GM19397 (cell line): ENCODE measurements around the gene CYTH2.

Source experiments
- ATAC-seq: cut with Tn5 transposase; IDR thresholded peaks from one replicate; pipeline ENCODE4 v1.9.1; 2021; ENCODE audit warnings: mild to moderate bottlenecking, moderate library complexity; ENCODE audit not compliant: unreplicated experiment

The CYTH2 gene

GRCh38 chr19:48452289-48453190, 16.6 kb upstream of the CYTH2 start:
- ATAC-seq = no peak

GRCh38 chr19:48454150-48454730, 14.9 kb upstream of the CYTH2 start:
- no peak for ATAC-seq

GRCh38 chr19:48455171-48455907, 13.8 kb upstream of the CYTH2 start, which contains the start of gene KCNJ14:
Gene KCNJ14 (plus strand): TSS chr19:48455574. CDS start chr19:48461725, 6,151 bp downstream.
- ATAC-seq = no peak

- ATAC-seq = no peak
Observed at GRCh38 chr19:48455908-48456562, 13.1 kb upstream of the CYTH2 start.

GRCh38 chr19:48456864-48457263, 12.3 kb upstream of the CYTH2 start:
- ATAC-seq = no peak

- ATAC-seq = no peak
Observed at GRCh38 chr19:48458016-48458415, 11.2 kb upstream of the CYTH2 start.

- no peak for ATAC-seq
Observed at GRCh38 chr19:48461651-48461981, 7.6 kb upstream of the CYTH2 start.

GRCh38 chr19:48461982-48462655, 7.0 kb upstream of the CYTH2 start:
- ATAC-seq = no peak

- ATAC-seq = no peak
Observed at GRCh38 chr19:48465215-48465614, 4.0 kb upstream of the CYTH2 start.

GRCh38 chr19:48466561-48467325, 2.4 kb upstream of the CYTH2 start:
- ATAC-seq = no peak

GRCh38 chr19:48468772-48469288, 339 bp upstream of the CYTH2 start:
- peak; percentile 89 for ATAC-seq

GRCh38 chr19:48469934-48470680, 938 bp downstream of the CYTH2 start:
- ATAC-seq = no peak

GRCh38 chr19:48470856-48471255, 1.7 kb downstream of the CYTH2 start:
- no peak for ATAC-seq

GRCh38 chr19:48471836-48472235, 2.7 kb downstream of the CYTH2 start:
- no peak for ATAC-seq

GRCh38 chr19:48473161-48473966, 4.2 kb downstream of the CYTH2 start:
- no peak for ATAC-seq

- ATAC-seq = no peak
Observed at GRCh38 chr19:48474084-48474592, 5.0 kb downstream of the CYTH2 start.

- ATAC-seq = no peak
Observed at GRCh38 chr19:48475369-48476068, 6.3 kb downstream of the CYTH2 start.
